A673 (cell line): ENCODE data around the gene TOM1L2. TPM values are rescaled to one million over a fixed set of nuclear protein-coding genes. Genes with fewer than 3 reads are reported as not detected.

ENCODE experiments used
- BruUV-seq: library from RNA; stranded (reverse); fragments of 400-500 nt; replicated peaks from 2 replicates; lab custom pipeline; 2021; lab: Mats Ljungman, UMichigan
- CTCF ChIA-PET: fragments of 300-600 bp; sonication (Branson Sonifier 250); formaldehyde crosslinking; loops from one replicate; lab custom pipeline; 2022; ENCODE audit warnings: antibody characterized with exemption; lab: Charles Lee
- POLR2A ChIA-PET: fragments of 300-600 bp; sonication (Branson Sonifier 250); formaldehyde crosslinking; loops from one replicate; lab custom pipeline; 2022; ENCODE audit warnings: antibody characterized with exemption; ENCODE audit not compliant: low non-redundant PET; lab: Charles Lee
- DNase-seq: peaks from one replicate; pipeline ENCODE4 v3.0.0-alpha.2; 2015; ENCODE audit warnings: low spot score
- H3K27ac ChIP-seq: fragments of 200-600 bp; sonication (generic); 2 replicates; pipeline ENCODE4 v1.5.1; 2016; ENCODE audit warnings: mixed run types, low read depth, mild to moderate bottlenecking, mixed read lengths, antibody characterized with exemption, low read length; ENCODE audit not compliant: poor library complexity, severe bottlenecking
- H3K27me3 ChIP-seq: fragments of 200-600 bp; sonication (generic); replicated peaks from 2 replicates; pipeline ENCODE4 v1.6.1; 2017; ENCODE audit warnings: mixed run types, low read depth, mild to moderate bottlenecking, mixed read lengths, antibody characterized with exemption, low read length; ENCODE audit not compliant: insufficient read depth, poor library complexity
- H3K36me3 ChIP-seq: fragments of 200-600 bp; sonication (generic); 2 replicates; pipeline ENCODE4 v1.6.1; 2016; ENCODE audit warnings: mixed run types, mild to moderate bottlenecking, mixed read lengths, antibody characterized with exemption, low read length; ENCODE audit not compliant: insufficient read depth, poor library complexity, severe bottlenecking
- H3K4me1 ChIP-seq: fragments of 200-600 bp; sonication (generic); 2 replicates; pipeline ENCODE4 v1.6.1; 2017; ENCODE audit warnings: mixed run types, mild to moderate bottlenecking, mixed read lengths, antibody characterized with exemption, low read length; ENCODE audit not compliant: insufficient read depth, poor library complexity, severe bottlenecking
- H3K4me3 ChIP-seq: fragments of 200-600 bp; sonication (generic); 2 replicates; pipeline ENCODE4 v1.5.1; 2016; ENCODE audit warnings: low read depth, mixed run types, mild to moderate bottlenecking, mixed read lengths, low read length; ENCODE audit not compliant: poor library complexity, severe bottlenecking
- H3K9me3 ChIP-seq: fragments of 200-600 bp; sonication (generic); 2 replicates; pipeline ENCODE4 v1.6.1; 2016; ENCODE audit warnings: mixed run types, low read depth, mild to moderate bottlenecking, mixed read lengths, antibody characterized with exemption, low read length; ENCODE audit not compliant: poor library complexity, severe bottlenecking
- CTCF ChIP-seq: fragments of 300-800, 200-600 bp; sonication (generic); conservative IDR thresholded peaks from 2 replicates; pipeline ENCODE4 v1.5.1; 2017; ENCODE audit warnings: low read depth, mild to moderate bottlenecking, antibody characterized with exemption, low read length, moderate library complexity, mixed read lengths
- EZH2 ChIP-seq: fragments of 200-600 bp; sonication (generic); IDR thresholded peaks from 2 replicates; pipeline ENCODE4 v1.6.1; 2017; ENCODE audit warnings: borderline replicate concordance, low read depth, mild to moderate bottlenecking, mixed read lengths, antibody characterized with exemption, low read length; ENCODE audit not compliant: poor library complexity, severe bottlenecking
- intact Hi-C: fragments of 100-400 bp; cut with micrococcal nuclease; formaldehyde crosslinking; loops from one replicate; pipeline ENCODE4 v1.10.0; 2022; ENCODE audit not compliant: unreplicated experiment
- total RNA-seq: library from RNA; stranded (reverse); gene quantifications from 2 replicates; pipeline ENCODE4 v1.2.3, GENCODE V29; 2021

The TOM1L2 gene
- total RNA-seq, 1 experiment from 2014 or later: 10.0 TPM

GRCh38 chr17:17822189-17822588 is 150.0 kb downstream of the TOM1L2 start:
- BruUV-seq: no TSS peak
- no peak for DNase-seq
- Histone ChIP-seq H3K9me3 (no peaks in the 10 kb centered on the region), H3K4me1 (peaks cover 78% of the 10 kb centered on the region), H3K36me3 (peaks cover 54% of the 10 kb centered on the region), H3K4me3 (peak overlapping the region; percentile 72), H3K27me3 (no peaks in the 10 kb centered on the region), H3K27ac (peak overlapping the region; percentile 83)
- CTCF ChIA-PET: no interaction called here
- intact Hi-C loops: no loop called here
- POLR2A ChIA-PET: interaction anchor here (0.6 kb wide), 1 partner anchor 9 kb away, joined by 7 read pairs; no protein-coding TSS in a partner anchor
- TF ChIP-seq CTCF: no peak
- no peak for TF ChIP-seq EZH2

GRCh38 chr17:17820463-17821158 is 151.6 kb downstream of the TOM1L2 start:
- Histone ChIP-seq H3K27ac (peak overlapping the region; percentile 83), H3K9me3 (no peaks in the 10 kb centered on the region), H3K27me3 (no peaks in the 10 kb centered on the region), H3K4me3 (peak overlapping the region; percentile 72), H3K4me1 (peaks cover 66% of the 10 kb centered on the region), H3K36me3 (peaks cover 68% of the 10 kb centered on the region)
- POLR2A ChIA-PET: interaction anchor here (0.6 kb wide), 1 partner anchor 129 kb away, joined by 3 read pairs; no protein-coding TSS in a partner anchor
- DNase-seq: no peak
- CTCF ChIA-PET: interaction anchor here (0.6 to 0.7 kb wide), 2 partner anchors 38 to 739 kb away, joined by 3 to 4 read pairs; no protein-coding TSS in a partner anchor
- no TSS peak for BruUV-seq
- TF ChIP-seq EZH2 (no peak), CTCF (no peak)
- intact Hi-C loops: no loop called here

GRCh38 chr17:17820046-17820445 is 152.2 kb downstream of the TOM1L2 start:
- CTCF ChIA-PET: no interaction called here
- H3K27ac ChIP-seq: peak overlapping the region; percentile 83

More at GRCh38 chr17:17820046-17820445, 152.2 kb downstream of the TOM1L2 start:
- no TSS peak for BruUV-seq
- no peaks in the 10 kb centered on the region for H3K27me3 ChIP-seq
- TF ChIP-seq EZH2 (no peak), CTCF (no peak)
- no peaks in the 10 kb centered on the region for H3K9me3 ChIP-seq
- H3K4me1 ChIP-seq: peaks cover 61% of the 10 kb centered on the region
- no peak for DNase-seq
- peak overlapping the region; percentile 72 for H3K4me3 ChIP-seq
- intact Hi-C loops: no loop called here
- H3K36me3 ChIP-seq: peaks cover 73% of the 10 kb centered on the region
- POLR2A ChIA-PET: no interaction called here
